Right kidney (tissue), 1 donor: ENCODE results near the gene ADCY10.
"Not testable (repeated sequence)": the region's sequence is repeated elsewhere in the genome, so short reads cannot be mapped to it uniquely, and the experiment has no call there.

Experiments used
- DNase-seq: peaks from one replicate; pipeline ENCODE4 v3.0.0-alpha.2; 2016

ADCY10 gene

GRCh38 chr1:167924543-167925231, 10.8 kb upstream of the ADCY10 start:
- DNase-seq: no peak

- DNase-seq: no peak
Measured at GRCh38 chr1:167924102-167924501, 10.2 kb upstream of the ADCY10 start.

DNA sequence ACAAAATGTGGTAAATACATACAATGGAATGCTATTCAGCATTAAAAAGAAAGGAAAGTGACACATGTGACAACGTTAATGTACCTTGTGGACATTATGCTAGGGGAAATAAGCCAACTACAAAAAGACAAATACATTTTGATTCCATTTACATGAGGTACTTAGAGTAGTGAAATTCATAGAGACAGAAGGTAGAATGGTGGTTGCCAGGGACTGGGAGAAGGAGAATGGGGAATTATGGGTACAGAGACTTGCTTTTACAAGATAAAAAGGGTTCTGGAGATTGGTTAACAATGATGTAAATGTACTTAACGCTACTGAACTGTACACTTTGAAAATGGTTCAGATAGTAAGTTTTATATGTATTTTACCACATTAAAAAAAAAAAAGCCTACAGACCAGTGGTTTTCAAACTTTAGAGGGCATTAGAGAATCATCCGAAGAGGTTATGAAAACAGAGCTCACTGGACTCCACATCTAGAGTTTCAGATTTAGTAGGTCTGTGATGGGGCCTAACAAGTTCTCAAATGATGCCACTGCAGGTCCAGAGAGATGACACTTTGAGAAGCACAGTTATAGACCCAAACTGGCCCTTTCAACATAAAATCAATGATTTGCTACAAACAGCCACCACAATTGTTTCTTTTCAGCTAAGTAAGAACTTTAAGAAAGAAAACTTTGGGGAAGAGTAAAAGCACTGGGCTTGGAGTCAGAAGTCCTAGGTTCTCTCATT, 9.6 kb upstream of the ADCY10 start:
- DNase-seq: no peak

- no peak for DNase-seq
Measured at GRCh38 chr1:167922611-167923074, 8.7 kb upstream of the ADCY10 start.

DNA sequence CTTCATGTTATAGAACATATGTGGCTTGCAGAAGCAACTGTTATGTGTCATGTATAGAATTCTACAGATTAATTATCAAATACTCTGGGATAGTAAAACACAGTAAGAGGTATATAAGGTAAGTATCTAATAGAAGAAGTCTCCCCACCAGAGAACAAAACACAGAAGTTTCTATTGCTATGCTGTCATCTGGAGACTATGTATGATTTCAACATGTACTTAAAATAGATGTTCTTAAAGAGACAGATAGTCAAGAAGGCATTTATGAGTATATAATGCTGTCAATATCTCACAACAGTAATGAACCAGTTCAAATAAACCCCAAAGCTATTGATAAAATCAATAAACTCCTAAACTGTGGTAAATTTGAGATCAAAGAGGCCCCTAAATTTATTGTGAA, 8.1 kb upstream of the ADCY10 start:
- DNase-seq: no peak

GRCh38 chr1:167916766-167917511, 3.0 kb upstream of the ADCY10 start:
- DNase-seq: no peak

DNA sequence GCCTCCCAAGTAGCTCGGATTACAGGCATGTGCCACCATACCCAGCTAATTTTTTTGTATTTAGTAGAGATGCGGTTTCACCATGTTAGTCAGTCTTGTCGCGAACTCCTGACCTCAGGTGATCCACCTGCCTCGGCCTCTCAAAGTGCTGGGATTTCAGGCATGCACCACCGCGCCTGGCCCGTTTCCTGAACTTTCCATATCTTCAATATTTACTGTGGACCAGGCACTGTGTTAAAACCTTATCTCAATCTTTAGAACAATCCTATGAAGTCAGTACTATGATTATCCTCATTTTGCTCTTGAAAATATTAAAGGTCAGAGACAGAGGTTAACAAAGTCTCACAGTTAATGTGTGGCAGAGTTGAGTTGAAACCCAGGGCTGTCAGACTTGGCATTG, 1.6 kb upstream of the ADCY10 start:
- DNase-seq: no peak

DNA sequence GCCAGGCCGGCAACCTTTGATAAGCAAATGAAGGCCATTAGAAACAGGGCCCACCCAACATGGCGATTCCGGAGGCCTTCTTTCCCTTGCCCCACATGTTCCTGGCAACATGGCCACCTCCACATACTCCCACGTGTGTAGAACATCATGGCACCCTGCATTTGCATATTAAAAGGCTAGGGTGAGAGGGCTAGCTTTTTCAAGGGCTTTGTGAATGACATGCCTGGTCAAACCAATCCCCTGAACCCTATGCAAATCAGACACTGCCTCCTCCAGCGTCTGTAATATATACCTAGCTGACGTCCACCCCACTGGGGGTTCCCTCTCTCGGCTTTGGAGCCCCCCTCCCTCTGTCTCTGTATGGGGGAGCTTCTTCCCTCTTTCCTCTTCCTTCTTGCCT, 1.6 kb downstream of the ADCY10 start:
- no peak for DNase-seq

DNA sequence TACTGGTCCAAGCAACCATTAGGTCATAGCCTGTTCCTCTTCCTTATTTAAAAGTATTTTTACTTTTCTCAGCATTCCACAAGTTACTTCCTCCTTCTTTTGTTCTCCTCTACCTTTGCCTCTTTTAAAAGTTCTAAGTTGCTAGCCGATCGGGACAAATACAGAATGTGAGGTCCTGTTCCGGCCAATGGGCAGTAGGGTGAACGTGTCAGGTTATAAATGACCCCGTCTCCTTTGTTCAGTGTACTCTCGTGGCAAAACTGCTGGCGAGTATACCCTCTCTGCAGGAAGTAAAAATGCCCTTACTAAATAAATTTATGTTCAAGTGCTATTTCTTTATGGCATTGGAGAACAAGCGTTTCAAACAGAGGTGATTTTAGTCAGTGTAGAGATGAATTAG, 2.5 kb downstream of the ADCY10 start:
- no peak for DNase-seq

DNA sequence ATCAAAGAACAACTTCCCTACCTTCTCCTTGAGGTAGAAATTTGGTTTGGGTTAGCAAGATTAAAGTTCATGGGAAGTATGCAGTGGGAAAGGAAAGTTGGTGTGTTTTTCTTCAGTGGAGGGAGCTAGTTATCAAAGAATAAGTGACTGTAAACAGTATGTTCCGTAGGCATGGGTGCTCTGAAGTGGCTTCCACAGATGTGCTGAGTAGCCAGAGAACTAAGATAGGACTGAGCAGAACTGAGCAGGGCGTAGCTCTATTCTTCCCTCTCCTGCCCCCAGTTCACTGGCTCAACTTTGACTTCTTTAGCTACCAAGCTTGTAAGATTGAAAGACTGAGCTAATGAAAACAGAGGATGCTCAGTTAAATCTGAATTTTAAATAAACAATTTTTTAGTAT, 3.4 kb downstream of the ADCY10 start:
- no peak for DNase-seq

DNA sequence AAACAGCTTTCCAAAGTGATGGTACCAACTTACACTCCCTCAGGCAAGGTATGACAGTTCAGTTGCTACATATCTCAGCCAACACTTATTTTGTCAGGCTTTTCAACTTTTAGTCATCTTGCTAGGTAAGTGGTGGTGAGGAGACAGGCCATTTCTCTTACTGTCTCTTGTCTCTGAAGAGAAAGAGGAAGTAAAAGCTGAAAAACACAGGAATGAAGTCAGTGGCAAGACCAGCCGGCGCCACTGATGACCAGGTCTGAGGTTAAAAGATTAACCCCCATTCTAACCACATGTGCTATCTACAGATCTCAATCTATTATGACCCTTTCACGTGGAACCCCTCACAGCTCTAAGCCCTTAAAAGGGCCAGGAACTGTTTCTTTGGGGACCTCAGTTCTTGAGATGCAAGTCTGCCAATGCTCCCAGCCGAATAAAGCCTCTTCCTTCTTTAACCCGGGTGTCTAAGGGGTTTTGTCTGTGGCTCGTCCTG, 4.2 kb downstream of the ADCY10 start:
- no peak for DNase-seq

DNA sequence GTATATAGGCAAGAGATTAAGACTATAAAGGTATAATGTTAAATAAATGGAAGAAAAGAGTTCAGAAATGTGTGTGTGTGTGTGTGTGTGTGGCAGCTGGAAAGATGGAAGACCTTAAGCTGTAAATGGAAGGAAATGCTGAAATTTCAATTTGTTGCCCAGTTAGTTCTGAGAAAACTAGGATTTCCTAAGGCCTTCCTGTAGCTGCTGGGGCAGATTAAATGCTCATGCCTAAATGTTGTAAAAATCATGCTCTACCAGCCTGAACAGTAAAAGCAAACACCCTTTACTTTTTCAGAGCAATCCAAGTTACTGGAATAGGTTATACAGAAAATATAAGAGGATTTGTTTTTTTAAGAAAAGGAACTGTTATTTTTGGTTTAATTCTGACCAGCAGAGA, 8.3 kb downstream of the ADCY10 start:
- DNase-seq: no peak

- DNase-seq: no peak
Measured at GRCh38 chr1:167905182-167905581, 8.8 kb downstream of the ADCY10 start.

- no peak for DNase-seq
Measured at GRCh38 chr1:167904652-167905130, 9.2 kb downstream of the ADCY10 start.

DNA sequence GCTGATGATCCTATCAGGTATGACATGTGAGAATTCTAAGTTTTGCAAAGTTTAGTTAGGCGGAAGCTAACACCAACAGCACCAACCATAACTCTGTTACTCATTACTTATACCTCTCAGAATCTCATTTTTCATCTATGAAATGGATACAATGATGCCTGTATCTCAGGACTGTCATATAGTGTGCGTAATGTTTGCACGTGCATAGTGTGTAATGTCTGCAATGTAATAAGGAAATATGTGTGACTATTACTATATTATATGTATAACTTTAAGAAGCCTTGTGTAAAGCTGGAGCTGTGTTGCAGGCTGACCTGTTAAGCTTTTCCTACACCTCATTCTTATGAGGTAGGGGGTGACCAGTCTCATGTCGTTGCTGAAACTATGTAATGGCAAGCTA, 13.0 kb downstream of the ADCY10 start:
- DNase-seq: no peak

DNA sequence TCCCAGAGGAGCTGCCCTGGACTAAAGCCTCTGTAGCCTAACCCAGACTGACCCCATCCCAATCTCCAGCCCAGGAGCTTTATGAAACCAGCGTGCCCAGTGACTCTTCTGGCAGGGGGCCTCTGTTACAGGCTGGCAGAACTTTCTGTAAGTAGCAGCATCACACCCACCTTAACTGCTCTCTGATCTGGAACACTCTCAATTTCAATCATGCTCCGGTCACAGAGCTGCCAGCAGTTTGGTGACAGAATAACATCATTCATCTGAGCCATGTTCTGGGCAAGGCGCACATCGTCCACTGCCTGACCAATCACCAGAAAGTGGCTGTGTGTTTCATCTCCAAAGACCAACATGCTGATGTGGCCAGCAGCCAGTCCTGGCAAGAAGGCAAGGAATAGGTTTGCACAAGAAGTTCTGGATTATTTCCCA, 14.7 kb downstream of the ADCY10 start:
- DNase-seq: no peak

GRCh38 chr1:167898578-167899222, 15.2 kb downstream of the ADCY10 start:
- DNase-seq: no peak

- DNase-seq: no peak
Measured at GRCh38 chr1:167893798-167894197, 20.1 kb downstream of the ADCY10 start.

GRCh38 chr1:167890400-167890799, 23.5 kb downstream of the ADCY10 start:
- DNase-seq: no peak

DNA sequence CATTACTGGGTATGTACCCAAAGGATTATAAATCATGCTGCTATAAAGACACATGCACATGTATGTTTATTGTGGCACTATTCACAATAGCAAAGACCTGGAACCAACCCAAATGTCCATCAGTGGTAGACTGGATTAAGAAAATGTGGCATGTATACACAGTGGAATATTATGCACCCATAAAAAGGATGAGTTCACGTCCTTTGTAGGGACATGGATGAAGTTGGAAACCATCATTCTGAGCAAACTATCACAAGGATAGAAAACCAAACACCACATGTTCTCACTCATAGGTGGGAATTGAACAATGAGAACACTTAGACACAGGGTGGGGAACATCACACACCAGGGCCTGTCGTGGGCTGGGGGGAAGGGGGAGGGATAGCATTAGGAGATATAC, 26.7 kb downstream of the ADCY10 start:
- not testable (repeated sequence) for DNase-seq

- no peak for DNase-seq
Measured at GRCh38 chr1:167882376-167882775, 31.6 kb downstream of the ADCY10 start.

- DNase-seq: no peak
Measured at GRCh38 chr1:167881786-167882185, 32.1 kb downstream of the ADCY10 start.
